HG03342 (cell line): ENCODE results near the gene DDAH2.

ENCODE experiments used
- ATAC-seq: cut with Tn5 transposase; IDR thresholded peaks from one replicate; pipeline ENCODE4 v1.9.1; 2021; ENCODE audit warnings: mild to moderate bottlenecking, moderate library complexity; ENCODE audit not compliant: unreplicated experiment

DDAH2 gene

DNA sequence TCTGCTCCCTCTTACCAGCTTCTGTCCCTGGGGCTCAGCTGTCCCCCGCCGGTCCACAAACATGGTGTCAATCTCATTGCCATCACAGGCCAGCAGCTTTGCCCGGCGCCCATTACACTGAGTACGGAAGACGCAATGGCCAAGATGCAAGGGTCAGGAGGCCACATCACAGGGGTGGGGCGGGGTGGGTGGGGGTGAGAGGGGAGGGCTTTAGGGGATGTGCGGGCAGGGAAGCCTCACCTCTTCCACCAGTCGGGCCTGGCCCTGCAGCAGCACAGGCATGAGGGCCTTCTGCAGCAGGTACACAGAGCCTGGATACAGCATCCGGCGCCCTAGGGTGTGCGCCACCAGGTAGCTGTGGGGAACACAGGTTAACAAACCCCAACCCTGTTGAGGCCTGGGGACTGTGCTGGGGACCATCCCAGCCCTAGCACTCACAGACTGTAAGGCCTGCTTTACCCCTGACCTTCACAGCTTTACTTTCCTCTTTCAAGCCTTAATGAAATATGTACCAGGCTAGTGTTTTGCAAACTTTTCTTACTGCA lies 37.5 kb downstream of the DDAH2 start:
- no peak for ATAC-seq

DNA sequence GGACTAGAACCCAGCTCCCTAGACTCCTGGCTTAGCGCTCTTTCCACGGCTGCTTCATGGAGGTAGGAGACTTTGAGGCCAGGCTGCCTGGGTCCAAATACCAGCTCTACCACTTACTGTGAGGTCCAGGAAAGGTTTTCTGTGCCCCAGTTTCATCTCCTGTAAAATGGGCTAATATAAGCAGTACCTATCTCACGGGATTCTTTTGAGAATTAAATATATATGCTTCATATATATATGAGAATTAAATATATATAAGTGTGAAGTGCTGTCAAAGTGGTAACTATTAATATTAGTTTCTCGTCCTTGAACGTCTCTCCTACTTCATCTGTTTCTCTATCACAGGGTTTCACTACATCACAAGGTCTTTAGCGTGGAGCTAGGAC lies 38.0 kb downstream of the DDAH2 start:
- ATAC-seq: no peak

GRCh38 chr6:31690231-31691077 lies 38.6 kb downstream of the DDAH2 start:
- no peak for ATAC-seq

DNA sequence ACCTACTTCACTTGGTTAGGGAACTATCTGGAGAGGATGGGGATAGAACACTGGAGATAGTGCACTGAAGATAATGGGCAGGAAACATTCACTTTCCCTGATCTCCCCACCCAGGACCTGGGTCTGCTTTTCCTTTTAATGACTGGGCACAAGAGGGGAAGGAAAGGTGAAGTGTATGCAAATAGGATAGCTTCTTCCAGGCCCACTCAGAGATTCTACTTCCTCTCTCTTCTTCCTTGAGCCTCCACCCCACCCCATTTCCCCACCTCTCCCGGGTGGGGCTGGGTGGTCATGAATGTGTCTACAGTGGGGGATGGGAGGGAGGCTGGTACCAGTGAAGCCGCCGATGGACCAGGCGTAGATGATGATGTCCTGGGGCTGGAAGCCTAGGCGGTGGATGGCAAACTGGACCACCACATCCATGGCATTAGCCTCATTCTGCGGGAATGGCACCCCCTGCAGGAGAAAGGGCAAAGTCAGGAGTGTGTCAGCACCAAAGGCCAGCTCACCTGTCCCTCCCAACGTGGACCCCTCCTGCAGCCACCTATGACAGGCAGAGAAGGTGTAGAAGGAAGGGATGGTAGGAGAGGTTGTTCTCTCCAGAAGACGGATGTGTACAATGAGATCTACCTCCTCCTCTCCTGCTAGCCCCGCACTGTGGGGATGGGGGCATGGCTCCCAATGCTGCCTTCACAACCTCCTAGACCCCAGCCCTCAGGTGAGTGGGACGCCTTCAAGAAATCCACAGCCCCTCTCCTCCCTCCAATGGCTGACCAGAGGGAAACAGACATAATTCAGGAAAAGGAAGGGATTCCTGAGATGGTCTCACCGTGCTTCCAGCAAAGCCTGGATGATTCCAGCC lies 39.6 kb downstream of the DDAH2 start:
- ATAC-seq: no peak

DNA sequence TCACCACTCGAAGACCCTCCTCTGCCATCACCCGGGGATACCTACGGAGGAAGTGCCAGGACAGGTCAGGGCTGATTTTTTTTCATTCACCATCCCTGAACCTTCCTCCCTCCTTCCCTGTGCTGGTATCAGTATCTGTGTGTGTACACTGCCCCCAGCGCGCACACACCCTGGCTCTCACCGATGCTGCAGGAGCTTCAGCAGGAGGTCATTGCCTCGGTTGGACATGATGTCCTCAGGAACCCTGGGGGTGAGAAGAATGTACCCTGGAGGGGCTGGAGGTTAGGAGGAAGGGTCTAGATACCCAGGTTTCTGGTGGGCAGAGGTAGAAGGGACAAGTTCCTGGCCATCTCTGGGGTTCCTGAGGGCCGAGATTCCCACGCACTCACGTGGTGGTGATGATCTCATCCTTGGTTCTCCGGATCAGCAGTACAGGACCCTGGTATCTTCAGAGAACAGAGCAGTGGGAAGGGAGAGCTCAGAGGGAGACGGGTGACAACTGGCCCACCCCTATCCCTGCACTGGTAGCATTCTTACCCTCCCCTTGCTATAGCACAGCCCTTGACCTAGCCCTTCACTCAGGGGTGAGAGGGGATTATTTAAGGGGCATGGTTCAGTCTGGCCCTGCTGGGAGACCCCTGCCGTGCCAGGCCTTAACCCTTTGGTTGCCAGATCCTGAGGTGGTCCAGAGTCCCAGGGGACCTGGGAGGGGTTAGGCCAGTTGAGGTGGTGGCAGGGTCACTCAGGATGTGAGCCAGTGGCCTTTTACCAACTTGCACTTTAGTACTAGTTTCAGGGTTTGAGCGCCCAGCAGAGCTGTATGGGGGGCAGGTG lies 41.0 kb downstream of the DDAH2 start:
- no peak for ATAC-seq

DNA sequence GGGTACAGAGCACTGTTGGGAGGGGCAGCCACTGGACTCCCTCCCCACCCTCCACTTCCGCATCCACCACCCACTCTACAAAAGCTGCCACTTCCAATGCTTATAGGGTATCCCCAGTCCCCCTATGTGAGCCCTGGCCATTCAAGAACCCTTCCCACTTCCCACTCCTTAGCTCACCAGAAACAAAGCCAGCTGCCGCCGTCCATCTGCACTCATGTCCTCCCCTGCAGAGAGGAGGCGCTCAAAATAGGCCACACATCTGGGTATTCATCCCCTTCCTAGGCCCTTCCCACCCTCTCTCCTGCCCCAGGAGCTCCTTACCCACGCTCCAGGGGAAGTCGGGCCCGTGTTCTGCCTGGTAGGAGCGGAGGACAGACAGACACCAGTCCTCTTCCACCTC lies 41.8 kb downstream of the DDAH2 start:
- no peak for ATAC-seq

DNA sequence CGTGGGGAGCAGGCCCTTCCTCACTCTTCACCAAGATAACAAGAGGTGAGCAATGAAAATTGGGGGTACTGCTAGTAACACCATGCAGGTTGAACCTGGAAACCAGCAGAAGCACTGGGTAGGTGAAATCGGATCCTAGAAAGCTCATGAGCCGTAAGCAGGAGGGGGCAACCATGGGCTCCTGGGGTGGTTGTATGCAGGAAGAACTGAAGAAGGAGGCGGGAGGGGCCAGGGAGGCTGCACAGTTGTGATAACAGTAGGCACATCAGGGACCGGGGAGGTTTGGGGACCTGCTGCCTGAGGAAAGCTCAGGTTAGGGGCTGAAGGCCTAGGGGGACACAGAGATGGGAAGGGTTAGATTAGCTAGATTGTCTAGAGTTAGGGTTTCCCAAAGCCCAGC lies 42.6 kb downstream of the DDAH2 start:
- no peak for ATAC-seq

- no peak for ATAC-seq
Observed at GRCh38 chr6:31683591-31683990, 45.5 kb downstream of the DDAH2 start.

GRCh38 chr6:31681135-31681671 lies 47.9 kb downstream of the DDAH2 start:
- no peak for ATAC-seq

DNA sequence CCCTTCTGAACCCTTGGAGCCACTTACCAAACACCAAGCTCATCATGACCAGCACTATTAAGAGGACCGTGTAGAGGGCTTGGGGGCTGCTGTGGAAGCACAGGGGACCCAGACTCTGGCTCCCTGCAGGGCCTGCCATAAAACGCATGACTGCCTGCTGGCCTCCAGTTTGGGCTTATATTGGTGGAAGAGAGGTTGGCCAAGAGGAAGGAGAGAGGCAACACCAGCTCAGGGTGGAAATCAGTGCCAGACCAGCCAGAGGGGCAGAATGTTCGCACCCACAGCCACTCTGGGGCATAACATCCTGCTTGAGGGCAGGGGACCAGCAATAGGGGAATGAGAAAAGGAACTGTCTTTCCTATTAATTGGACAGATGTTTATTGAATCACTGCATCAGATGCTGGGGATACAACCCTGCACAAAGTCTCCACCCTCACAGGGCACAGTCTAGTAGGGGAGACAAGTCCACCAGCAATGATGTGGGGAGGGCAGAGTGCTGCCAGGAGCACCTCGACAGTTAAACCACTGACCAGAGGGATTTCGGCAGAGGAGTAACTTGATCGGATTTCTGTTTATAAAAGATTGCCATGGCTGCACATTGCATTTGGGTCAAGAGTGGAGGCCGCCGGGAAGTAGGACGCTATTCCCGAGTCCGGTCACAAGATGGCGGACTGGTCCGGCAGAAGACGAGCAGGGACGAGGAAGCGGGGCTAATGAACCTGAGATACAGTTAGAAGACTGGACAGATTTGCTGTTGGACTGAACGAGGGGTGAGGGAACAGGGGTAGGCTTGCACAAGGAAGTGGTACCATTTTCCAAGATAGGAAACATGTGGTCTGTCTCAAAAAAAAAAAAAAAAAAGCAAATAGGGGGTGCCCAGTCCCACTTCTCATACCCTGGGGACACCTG lies 48.6 kb downstream of the DDAH2 start, which contains the start of gene LY6G5C:
TSS of gene LY6G5C (minus strand) at position 842 of the 909 bp plus-strand sequence. CDS start at position 148, 694 bp downstream.
- ATAC-seq: no peak

GRCh38 chr6:31677955-31678354 lies 51.1 kb downstream of the DDAH2 start:
- ATAC-seq: no peak
